IPS-18c (cell line): ENCODE data around the gene SMC5.
"Not testable (repeated sequence)": the region's sequence is repeated elsewhere in the genome, so short reads cannot be mapped to it uniquely, and the experiment has no call there.

Source experiments
- H3K4me3 ChIP-seq: 2 replicates; pipeline ENCODE4 v1.7.0; 2013; ENCODE audit warnings: low read depth, mild to moderate bottlenecking, low read length, moderate library complexity; ENCODE audit not compliant: insufficient read depth
- H3K9me3 ChIP-seq: one replicate; pipeline ENCODE4 v1.6.1; 2013; ENCODE audit warnings: mild to moderate bottlenecking, low read length, moderate library complexity; ENCODE audit not compliant: control insufficient read depth, insufficient read depth

The SMC5 gene

DNA sequence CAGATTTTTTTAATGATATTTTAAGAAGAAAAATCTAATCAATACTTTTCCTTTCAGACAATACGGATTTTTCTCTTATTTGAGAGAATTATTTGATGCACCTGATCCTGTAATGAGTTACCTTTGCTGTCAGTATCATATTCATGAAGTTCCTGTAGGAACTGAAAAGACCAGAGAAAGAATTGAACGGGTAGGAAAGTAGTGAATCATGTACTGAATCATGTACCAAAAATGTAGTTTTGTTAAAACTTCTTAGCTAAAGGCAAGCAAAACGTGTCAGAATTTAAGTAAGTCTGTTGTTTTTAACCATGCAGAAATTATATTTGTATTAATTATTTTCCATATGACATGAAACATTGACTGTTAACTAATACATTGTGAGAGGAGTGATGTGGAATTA lies 56.6 kb downstream of the SMC5 start:
- Histone ChIP-seq H3K9me3 (no peaks in the 10 kb centered on the region), H3K4me3 (no peak overlapping the region)

DNA sequence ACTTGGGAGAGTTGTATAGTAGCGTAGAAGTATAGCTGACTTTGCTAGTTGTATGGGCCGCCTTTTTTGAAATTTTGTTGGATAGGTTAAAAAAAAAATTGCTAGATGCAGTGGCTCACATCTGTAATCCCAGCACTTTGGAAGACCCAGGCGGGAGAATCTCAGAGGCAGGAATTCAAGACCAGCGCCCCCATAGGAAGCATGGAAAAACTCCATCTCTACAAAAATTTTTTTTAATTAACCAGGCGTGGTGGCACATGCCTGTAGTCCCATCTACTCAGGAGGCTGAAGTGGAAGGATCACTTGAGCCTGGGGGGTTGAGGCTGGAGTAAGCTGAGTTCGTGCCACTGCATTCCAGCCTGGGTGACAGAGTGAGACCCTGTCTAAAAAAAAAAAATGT lies 59.2 kb downstream of the SMC5 start:
- H3K4me3 ChIP-seq: no peak overlapping the region

DNA sequence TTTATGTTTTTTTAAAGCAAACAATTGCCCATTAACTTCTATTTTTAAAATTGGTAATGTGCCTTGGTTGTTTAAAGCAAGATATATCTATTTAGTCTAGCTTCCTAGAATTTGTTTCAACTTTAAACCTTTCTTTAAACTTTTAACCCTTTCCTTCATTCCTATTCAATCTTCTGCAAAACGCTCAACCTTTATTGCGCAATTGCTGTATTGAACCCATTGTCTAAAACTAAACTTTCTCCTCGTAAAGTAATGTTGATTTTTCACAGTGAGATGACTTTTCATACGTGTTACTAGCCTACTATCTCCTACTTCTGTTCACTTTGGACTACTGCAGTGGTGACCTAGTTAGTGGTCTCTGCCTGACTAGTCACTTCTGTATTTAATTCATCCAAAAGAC lies 63.3 kb downstream of the SMC5 start:
- Histone ChIP-seq H3K9me3 (no peaks in the 10 kb centered on the region), H3K4me3 (no peak overlapping the region)

More for the DNA sequence above, 59.2 kb downstream of the SMC5 start:
- no peaks in the 10 kb centered on the region for H3K9me3 ChIP-seq

DNA sequence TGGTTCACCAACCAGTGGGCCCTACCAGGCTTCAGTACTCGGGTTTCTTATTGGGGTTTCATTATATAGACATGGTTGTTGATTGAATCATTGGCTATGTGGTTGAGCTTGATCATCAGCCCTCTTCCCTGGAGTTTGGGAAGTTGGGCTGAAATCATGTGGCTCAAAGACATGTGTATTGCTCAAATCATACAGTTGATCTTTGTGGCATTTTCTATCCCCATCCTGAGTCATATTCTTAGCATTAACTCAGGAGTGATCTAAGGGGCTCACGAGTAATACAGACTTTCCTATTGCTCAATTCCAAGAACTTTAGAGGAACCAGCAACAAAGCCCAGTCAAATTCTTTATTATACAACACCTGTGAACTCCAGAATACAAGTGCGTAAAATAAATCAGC lies 66.2 kb downstream of the SMC5 start:
- H3K4me3 ChIP-seq: no peak overlapping the region

DNA sequence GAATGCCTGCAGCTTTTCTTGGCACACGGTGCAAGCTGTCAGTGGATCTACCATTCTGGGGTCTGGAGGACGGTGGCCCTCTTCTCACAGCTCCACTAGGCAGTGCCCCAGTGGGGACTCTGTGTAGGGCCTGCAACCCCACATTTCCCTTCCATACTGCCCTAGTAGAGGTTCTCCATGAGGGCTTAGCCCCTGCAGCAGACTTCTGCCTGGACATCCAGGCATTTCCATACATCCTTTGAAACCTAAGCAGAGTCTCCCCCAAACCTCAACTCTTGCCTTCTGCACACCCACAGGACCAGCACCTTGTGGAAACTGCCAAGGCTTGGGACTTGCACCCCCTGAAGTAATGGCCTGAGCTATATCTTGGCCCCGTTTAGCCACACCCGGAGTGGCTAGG lies 69.8 kb downstream of the SMC5 start:
- not testable (repeated sequence) for H3K9me3 ChIP-seq, H3K4me3 ChIP-seq

More for the DNA sequence above, 66.2 kb downstream of the SMC5 start:
- H3K9me3 ChIP-seq: peaks cover 6% of the 10 kb centered on the region

DNA sequence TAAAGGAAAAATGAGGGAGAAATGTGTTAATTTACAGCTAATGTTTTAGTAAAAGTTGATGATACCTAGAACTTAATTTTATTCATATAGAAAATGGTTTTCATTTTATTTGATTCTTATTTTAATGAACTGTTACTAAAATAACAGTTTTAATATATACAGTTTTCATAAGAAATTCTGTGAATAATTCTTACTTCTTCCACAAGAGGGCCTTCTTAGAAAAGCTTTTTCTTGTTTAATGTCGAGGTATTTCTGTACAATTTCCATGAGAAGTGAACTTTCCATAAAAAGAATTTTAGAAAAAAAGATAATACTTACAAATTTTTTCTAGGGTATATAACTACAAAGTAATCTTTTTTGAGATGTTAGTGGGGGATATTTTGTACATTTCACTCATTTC lies 81.8 kb downstream of the SMC5 start:
- Histone ChIP-seq H3K9me3 (no peaks in the 10 kb centered on the region), H3K4me3 (no peak overlapping the region)

DNA sequence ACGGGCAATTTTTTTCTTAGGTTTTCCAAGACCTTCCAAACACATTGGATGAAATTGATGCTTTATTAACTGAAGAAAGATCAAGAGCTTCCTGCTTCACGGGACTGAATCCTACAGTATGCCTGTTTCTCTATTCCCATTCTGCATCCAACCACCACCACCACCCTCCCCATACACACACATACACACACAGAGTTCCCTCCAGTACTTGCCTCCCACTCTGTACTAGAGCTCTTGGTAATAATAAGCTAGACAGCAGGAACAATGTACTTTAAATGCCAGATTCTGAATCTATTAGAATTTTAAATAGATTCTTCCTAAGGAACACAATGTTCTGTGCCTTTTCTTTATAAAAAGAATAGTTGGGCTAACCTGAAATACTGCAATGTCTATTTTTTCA lies 88.3 kb downstream of the SMC5 start:
- Histone ChIP-seq H3K9me3 (no peaks in the 10 kb centered on the region), H3K4me3 (no peak overlapping the region)

DNA sequence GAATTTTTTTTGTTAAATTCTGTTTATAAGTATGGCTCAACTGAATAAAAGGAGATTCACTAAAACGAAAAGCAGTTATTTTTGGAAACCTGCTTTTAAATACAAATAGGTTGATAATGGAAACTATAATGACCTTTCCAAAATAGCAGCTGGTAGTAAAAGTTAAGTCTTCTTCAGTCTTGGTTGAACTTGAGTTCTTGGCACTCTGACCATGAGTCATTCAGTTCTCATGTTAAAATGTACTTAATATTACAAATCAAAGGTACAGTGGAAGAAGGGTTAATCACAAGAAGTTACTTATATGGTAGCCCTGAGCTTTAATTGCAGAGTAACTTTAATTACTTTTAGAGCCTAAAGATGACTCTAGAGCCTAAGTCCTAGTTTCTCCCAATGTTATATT lies 93.6 kb downstream of the SMC5 start:
- H3K4me3 ChIP-seq: no peak overlapping the region
- H3K9me3 ChIP-seq: no peaks in the 10 kb centered on the region

DNA sequence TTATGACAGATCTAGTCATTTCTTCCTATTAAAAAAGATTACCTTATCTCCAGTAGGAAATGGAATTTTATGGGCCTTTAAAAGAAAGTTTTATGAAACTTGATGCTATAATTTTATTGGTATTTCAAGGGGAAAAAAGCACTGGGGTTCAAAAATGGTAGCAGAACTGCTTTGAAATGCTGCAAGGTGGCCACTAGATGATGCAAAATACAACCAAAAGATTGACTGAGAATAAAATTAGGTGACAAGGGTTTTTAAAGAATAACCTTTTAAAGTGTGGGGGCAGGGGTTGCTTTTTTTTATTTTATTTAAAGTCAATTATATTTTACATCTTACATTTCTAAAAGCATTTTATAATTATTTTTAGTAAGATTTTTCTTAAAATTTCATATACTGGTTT lies 94.0 kb downstream of the SMC5 start:
- H3K9me3 ChIP-seq: no peaks in the 10 kb centered on the region
- no peak overlapping the region for H3K4me3 ChIP-seq

DNA sequence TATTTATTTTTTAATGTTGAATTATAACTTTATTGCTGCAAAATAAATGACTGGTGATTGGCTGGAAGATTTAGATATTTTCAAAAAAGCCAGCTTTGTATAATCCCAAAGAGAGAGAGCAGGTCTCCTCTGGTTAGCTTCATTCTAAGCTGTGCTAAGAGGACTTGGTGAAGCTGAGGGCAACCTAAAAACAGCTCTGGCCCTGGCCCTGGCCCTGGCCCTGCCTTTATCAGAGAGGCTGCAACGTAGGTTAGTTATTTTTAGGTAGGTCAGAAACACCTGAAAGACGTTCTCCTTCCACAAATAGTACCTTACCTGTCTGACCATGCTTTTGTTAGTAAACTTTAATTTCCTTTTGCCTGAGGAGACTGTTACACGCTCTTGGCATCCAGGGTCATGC lies 97.0 kb downstream of the SMC5 start:
- Histone ChIP-seq H3K4me3 (no peak overlapping the region), H3K9me3 (no peaks in the 10 kb centered on the region)

DNA sequence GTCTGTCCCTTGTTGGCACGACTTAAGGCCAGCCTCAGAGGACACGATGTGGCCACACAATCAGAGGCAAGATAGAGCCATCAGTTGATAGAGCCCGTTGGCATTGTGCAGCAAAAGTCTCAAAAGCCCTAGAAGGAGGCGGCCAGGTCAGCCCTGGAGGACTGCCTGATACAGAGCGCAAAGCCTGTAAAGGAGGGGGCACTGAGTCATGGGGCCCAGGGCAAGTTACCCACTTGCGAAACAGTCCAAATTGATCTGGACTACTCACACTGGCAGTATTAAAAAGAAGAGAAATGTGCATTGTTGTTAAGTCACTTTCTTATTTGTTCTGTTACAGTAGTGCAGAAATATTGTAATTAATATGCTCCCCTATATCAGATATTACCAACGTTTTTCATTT lies 104.2 kb downstream of the SMC5 start:
- Histone ChIP-seq H3K9me3 (no peaks in the 10 kb centered on the region), H3K4me3 (no peak overlapping the region)

DNA sequence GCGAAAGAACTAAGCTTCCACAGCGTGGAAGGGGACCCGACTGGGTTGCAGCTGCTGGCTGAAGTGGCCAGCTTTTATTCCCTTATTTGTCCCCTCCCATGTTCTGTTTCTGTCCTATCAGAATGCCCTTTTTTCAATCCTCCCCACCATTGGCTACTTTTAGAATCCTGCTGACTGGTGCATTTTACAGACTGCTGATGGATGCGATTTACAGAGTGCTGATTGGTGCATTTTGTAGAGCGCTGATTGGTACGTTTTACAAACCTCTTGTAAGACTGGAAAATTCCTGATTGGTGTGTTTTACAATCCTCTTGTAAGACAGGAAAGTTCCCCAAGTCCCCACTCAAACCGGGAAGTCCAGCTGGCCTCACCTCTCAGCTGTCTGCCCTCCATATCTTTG lies 105.0 kb downstream of the SMC5 start:
- no peaks in the 10 kb centered on the region for H3K9me3 ChIP-seq

DNA sequence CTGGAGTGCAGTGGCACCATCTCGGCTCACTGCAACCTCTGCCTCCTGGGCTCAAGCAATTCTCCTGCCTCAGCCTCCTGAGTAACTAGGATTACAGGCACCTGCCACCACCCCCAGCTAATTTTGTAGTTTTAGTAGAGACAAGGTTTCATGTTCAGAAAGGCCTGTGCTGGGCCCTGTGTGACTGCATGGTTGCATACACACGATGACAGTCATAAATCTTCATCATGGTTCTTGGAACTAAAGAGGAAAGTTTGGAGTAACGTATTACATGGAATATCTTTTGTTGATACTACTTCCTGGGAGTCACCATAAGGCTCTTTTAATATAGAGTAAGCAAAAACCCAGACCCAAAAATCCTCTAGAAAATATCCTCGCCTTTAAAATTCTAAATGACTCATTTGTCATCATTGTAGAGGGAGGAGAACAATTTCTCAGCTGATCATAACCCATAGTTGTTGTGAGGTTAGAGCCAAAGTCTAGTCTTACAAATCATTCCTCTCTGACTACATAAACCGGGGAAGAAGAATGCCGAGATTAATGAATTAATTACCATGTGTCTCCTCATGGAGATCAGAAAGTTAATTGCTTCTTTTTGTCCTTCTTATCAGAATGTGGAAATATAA lies 108.6 kb downstream of the SMC5 start:
- Histone ChIP-seq H3K9me3 (no peaks in the 10 kb centered on the region), H3K4me3 (no peak overlapping the region)

More for the DNA sequence above, 105.0 kb downstream of the SMC5 start:
- no peak overlapping the region for H3K4me3 ChIP-seq

DNA sequence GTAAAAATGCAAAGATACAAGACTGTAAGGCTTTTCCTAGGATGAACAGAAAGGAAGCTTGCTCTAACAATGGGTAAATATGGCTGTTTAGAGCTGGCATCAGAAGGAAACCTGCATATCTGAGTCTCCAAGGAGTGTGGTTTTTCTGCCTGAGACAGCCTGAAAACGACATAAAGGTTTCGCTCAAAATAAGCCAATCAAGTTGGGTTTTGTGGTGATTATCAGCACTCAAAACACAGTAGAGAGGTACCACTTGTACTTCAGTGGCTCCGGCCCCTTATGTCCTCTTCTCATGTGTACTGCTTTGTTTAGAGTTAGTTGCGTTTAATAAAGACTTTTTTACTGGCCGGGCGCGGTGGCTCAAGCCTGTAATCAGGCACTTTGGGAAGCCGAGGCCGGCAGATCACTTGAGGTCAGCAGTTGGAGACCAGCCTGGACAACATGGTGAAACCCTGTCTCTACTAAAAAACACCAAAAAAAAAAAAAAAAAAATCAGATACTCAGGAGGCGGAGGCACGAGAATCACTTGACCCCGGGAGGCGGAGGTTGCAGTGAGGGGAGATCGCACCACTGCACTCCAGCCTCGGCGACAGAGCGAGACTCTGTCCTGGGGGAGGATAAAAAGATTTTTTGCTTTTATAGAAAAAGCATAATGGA lies 116.3 kb downstream of the SMC5 start:
- H3K4me3 ChIP-seq: no peak overlapping the region
- H3K9me3 ChIP-seq: no peaks in the 10 kb centered on the region

DNA sequence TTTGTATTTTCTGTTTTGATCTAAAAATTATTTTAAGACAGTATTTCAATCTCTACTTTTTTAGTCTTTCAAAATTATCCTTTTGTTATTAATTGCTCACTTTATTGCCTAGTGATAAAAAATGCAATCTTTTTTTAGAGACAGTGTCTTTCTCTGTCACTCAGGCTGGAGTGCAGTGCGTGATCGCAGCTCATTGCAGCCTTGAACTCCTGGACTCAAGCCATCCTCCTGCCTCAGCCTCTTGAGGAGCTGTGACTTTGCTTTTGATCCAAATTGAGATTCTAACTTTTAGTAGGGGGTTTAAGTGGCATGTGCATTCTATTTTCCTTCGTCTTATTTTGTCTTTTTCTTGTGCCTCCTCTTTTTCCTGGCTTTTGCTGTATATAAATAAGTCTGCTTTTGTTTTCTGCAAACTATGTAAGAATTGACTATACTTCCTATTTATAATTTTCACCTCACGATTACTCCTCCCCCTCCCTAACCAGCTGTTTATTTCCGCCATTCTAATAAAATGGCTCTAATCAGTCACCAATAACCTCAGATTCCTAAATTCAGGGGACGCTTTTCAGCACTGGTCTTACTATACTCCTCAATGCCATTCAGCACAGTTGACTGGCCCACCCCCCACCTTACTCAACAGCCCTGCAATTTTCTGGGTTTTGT lies 123.4 kb downstream of the SMC5 start:
- no peaks in the 10 kb centered on the region for H3K9me3 ChIP-seq
- H3K4me3 ChIP-seq: no peak overlapping the region

DNA sequence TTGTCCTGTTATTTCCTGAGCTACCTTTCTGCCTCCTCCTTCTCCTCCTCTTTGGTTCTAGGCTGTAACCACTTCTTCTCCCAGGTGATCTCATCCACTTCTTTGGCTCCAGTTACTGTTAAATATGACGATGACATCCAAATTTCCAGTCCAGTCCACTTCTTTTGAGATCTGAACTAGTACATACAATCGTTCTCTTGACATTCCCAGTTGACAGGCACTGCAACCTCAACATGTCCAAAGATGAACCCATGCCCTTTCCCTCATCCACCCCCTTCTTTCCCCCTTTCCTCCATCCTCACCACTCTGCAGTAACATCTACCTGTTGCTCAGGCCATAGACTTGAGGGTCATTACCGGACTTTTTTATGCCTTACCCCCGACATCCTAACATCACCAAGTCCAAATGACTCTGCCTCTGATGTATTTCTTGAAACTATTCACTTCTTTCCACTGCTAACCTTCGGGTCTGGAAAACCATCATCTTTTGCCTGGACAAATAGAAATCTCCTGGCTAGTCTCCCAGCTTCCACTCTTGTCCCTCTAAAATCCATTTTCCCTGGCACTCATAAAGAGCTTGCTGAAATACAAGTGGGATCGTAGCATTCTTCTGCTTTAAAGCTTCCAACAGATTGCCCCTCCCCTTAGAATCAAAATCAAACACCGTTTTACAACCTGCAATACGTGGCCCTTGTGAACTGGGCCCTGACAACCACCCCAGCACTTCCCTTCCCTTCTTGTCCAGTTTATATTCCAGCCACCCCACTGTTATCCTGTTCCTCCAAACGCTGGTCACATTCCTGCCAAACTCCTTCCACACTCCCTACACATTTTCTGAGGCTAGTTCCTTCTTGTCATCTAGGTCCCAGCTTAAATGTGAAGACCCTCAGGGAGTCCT lies 124.2 kb downstream of the SMC5 start:
- Histone ChIP-seq H3K4me3 (no peak overlapping the region), H3K9me3 (no peaks in the 10 kb centered on the region)

DNA sequence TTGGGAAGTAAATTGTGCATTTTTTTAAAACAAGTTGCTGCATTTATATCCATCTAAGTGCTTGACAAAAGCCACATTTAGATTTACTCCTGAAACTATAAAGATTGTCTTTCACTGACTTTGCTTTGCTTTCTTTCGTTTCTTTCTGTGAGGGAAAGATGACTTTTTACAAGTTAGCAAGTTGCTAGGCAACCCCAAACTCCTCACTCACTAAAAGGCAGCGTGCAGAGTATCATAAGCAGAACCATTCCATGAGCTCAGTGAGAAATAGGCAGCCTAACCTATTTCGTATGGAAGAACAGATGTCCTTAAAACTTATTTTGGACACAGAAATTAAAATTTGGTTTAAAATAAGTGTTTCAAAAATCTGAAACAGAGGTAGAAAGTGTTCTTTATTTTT lies 126.6 kb downstream of the SMC5 start:
- Histone ChIP-seq H3K4me3 (no peak overlapping the region), H3K9me3 (no peaks in the 10 kb centered on the region)

DNA sequence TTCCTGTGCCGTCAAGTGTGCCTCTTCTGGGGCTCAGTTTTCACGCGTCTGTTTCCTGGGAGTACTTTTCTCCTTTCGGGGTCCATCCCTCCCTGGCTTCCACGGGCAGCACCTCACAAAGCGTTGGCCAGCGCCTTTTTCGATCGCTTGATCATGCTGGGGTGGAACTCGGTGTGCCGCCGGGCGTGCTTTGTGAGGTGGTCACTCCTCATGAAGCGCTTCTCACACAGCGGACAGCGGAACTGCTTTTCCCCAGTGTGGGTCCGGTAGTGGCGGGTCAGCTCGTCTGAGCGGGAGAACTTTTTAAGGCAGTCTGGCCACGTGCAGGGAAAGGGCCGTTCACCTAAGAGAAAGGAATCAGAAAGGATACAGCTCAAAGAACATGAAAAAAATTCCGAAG lies 128.9 kb downstream of the SMC5 start:
- H3K4me3 ChIP-seq: no peak overlapping the region

More for the DNA sequence above, 128.9 kb downstream of the SMC5 start:
- H3K9me3 ChIP-seq: no peaks in the 10 kb centered on the region
